HG03521 (cell line): Measurements from ENCODE around the gene CCL28.
"Not testable (repeated sequence)": the region's sequence is repeated elsewhere in the genome, so short reads cannot be mapped to it uniquely, and the experiment has no call there.

ENCODE experiments used
- ATAC-seq: cut with Tn5 transposase; IDR thresholded peaks from one replicate; pipeline ENCODE4 v1.9.1; 2021; ENCODE audit warnings: mild to moderate bottlenecking, moderate library complexity; ENCODE audit not compliant: unreplicated experiment

The CCL28 gene, protein sequence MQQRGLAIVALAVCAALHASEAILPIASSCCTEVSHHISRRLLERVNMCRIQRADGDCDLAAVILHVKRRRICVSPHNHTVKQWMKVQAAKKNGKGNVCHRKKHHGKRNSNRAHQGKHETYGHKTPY

GRCh38 chr5:43412156-43412555 is at the start of gene CCL28:
Gene CCL28 (minus strand): TSS chr5:43412391. CDS start chr5:43412316, 75 bp downstream.
- no peak for ATAC-seq

GRCh38 chr5:43461066-43461465 is 48.9 kb upstream of the CCL28 start:
- ATAC-seq = no peak

GRCh38 chr5:43456556-43456955 is 44.4 kb upstream of the CCL28 start:
- no peak for ATAC-seq

DNA sequence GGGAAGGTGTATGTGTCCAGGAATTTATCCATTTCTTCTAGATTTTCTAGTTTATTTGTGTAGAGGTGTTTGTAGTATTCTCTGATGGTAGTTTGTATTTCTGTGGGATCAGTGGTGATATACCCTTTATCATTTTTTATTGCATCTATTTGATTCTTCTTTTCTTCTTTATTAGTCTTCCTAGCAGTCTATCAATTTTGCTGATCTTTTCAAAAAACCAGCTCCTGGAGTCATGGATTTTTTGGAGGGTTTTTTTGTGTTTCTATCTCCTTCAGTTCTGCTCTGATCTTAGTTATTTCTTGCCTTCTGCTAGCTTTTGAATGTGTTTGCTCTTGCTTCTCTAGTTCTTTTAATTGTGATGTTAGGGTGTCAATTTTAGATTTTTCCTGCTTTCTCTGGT is 29.4 kb upstream of the CCL28 start:
- not testable (repeated sequence) for ATAC-seq

DNA sequence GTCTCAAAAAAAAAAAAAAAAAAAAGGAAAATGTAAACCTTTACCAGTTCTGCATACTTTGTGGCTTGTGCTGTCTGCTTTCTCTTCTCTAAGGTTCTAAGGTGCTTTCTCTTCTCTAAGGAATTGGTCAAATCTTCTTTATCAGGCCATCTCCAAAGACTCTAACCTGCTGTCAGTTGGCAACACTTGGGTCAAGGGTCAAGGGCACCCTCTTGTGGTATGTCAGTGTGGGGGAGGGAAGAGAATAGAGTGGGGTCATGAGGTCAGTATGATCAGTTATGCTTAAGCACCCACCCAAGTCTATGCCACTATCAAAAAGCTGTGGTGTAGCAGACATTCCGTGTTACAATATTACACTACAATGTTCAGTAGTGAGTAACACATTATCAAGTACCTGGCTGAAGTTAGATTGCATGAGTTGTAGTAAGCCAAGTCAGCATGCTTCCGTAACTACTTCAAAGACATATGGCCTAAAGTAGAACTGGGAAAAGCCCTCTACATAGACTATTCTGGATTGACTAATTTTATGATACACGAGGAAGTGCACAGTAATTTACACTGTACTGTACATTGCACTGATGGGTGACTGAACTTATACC is 25.0 kb upstream of the CCL28 start:
- no peak for ATAC-seq

- no peak for ATAC-seq
These were observed 21.2 kb upstream of the CCL28 start for GRCh38 chr5:43433382-43433781.

DNA sequence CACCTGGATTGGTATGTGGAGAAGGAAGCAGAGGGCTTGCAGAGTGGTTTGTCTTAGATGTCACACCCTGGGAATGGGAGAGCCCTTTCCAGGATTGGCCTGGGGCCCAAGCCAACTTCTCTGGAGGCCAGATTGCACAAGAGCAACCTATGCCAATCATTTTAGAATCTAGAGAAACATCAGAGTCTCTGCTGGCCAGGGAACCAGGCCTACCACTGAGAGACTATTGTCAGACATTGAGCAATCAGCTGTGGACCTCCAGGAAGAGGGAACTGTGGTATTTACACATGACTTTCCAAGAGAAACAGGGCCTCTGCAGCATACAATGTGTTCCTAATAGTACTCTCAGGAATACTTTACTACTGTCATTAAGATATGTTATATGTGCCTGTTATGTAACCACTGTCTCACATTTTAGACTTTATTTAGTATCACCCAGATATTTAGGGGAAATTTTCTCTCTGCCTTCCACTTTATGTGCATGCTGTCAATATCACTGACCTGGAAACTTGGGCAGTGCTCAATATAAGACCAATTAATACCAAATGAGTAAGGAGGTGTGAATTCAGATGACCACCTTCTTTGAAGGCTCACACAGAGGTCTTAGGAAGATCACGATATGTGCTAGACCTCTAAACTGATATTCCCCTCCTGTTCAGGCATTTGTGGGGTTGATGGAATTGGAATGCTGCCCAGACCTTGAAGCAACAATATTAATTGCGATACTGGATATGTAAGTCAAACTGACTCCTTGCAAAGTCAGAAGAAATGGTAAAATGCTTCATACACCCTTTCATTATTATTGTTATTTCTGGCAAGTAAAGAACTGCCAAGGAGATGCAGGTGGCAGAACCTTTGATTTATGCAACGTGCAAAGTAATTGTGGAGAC is 20.5 kb upstream of the CCL28 start:
- no peak for ATAC-seq

GRCh38 chr5:43429706-43430105 is 17.5 kb upstream of the CCL28 start:
- ATAC-seq = no peak

GRCh38 chr5:43429016-43429415 is 16.8 kb upstream of the CCL28 start:
- no peak for ATAC-seq

DNA sequence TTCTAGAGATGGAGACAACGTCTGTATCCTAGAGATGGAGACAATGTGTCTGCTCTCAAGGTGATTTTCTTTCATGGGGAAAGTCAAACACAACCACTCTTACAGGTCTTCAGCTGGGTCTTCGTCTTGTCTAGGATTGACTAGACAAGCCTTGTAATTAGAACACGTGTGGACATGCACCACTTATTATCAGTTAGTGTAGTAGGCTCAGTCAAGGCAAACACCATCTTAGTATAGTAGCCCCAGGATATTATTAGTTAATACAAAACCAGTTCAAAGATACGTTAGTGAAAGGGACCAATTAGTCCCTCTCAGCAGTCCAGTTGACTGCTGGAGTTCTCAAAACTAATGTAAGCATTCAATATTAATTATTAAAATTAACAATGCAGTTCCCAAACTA is 15.1 kb upstream of the CCL28 start:
- no peak for ATAC-seq

- ATAC-seq = no peak
These were observed 13.8 kb upstream of the CCL28 start for GRCh38 chr5:43425983-43426382.

DNA sequence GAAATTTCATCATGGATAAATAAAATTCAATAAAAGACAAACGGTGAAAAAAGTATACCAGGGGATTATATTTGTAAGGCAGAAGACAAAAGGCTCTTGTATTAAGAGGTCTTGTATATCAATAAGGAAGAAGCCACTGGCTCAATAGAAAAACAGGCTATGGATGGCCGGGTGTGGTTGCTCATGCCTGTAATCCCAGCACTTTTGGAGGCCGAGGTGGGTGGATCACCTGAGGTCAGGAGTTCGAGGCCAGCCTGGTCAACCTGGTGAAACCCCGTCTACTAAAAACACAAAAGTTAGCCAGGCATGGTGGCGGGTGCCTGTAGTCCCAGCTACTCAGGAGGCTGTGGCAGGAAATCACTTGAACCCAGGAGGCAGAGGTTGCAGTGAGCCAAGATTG is 10.9 kb upstream of the CCL28 start:
- ATAC-seq = not testable (repeated sequence)

DNA sequence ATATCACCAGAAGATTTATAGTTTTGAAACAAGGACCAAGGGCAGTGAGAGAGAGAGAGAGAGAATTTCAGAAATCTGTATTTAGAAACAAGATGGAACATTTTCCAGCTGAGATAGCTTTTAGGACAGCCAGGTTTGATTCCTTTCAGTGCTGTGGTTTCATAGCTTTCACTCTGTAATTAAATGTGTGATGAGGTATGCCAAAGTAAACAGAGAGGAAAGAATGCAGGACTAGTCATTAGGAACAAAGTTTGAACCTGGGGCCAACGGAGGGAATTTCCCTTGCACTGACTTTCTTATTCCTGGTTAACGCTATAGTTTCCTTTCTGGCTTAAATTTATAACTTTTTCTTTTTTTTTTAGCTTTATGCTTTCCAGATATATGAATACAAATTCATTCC is 10.0 kb upstream of the CCL28 start:
- no peak for ATAC-seq

- no peak for ATAC-seq
These were observed 9.4 kb upstream of the CCL28 start for GRCh38 chr5:43421450-43422133.

DNA sequence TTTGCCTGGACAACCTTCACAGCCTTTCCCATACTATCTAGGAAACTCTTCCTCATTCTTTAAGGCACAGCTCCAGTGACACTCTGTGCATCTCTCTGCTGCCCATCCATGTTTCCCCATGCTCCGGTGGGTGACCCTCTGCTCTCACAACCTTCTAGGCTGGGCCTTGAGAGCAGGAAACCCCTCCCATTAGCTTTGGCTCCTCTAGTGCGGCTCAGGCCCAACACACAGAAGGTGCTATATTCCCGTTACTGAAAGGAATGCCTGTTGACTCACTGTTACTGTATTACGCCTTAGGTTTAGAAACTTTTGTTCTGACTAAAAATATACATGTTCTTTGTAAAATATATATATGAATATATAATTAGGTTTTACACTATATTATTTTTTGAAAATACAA is 8.1 kb upstream of the CCL28 start:
- ATAC-seq = no peak

DNA sequence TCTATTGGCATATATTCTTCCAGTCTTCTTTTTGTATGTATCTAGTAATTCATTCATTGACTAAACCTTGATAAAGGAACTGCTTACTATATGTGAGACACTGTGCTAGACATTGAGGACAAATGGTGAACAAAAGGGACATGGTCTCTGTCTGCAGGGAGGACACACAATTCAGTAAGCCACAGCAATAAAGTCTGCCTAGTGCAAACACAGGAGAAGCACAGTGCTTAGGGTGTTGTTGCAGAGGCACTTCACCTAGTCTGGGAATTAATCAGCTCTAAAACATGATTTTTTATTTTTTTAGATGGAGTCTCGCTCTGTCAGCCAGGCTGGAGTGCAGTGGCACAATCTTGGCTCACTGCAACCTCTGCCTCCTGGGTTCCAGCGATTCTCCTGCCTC is 6.4 kb upstream of the CCL28 start:
- ATAC-seq = no peak

GRCh38 chr5:43416803-43417394 is 4.7 kb upstream of the CCL28 start:
- ATAC-seq = no peak

DNA sequence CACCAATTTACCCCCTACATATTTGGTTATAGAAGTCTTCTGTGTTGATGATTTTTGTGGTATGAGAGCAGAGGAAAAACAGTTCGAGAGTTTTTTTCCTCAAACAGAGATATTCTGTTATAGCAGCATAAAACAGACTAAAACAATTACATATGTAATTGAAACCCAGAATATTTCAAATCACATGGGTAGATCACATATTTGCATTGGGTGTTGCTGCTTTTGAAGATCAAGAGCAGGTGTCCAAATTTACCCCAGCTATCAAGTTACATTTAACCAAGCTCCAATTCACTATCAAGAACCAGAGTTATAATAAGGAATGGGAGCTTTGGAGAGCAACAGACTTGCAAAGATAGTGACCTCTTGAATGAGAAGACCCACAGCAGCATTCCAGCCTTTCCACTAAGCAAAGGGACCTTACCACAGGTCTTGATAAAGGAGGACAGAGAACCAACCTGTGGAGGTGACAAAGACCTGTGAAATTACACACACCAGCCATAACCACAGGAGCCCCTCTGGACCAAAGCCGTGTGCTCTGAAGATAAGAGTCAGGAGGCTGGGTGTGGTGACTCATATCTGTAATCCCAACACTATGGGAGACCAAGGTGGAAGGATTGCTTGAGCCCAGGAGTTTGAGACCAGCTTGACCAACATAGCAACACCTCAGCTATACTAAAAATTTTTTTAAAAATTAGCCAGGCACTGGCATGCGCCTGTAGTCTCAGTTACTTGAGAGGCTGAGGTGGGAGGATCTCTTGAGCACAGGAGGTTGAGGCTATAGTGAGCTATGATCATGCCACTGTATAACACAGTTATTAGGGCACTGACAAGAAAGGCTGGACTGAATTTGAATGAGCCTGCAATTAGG is 4.0 kb upstream of the CCL28 start:
- no peak for ATAC-seq

GRCh38 chr5:43413966-43414365 is 1.8 kb upstream of the CCL28 start:
- no peak for ATAC-seq

DNA sequence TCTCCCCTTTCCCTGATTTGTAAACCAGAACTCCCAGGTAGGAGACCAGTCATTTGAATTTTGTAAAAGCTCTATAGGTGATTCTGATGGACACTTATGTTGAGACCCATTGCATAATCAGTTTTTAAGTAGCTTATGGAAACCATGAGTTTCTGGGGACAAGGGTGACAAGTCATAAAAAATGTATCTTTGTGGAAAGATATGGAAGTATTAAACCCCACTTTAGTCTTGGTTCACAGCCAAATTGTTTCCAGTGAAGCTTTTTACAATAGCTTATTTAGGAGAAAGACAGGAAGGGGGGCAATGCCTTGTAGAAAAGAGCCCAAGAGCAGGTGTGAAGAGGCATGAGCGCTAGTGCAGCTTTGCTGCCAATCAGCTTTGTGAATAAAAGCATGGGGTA is 453 bp upstream of the CCL28 start:
- no peak for ATAC-seq
